ENCODE results near the gene BOD1L1.
"Not testable (repeated sequence)": the region's sequence is repeated elsewhere in the genome, so short reads cannot be mapped to it uniquely, and the experiment has no call there.

BOD1L1 gene

DNA sequence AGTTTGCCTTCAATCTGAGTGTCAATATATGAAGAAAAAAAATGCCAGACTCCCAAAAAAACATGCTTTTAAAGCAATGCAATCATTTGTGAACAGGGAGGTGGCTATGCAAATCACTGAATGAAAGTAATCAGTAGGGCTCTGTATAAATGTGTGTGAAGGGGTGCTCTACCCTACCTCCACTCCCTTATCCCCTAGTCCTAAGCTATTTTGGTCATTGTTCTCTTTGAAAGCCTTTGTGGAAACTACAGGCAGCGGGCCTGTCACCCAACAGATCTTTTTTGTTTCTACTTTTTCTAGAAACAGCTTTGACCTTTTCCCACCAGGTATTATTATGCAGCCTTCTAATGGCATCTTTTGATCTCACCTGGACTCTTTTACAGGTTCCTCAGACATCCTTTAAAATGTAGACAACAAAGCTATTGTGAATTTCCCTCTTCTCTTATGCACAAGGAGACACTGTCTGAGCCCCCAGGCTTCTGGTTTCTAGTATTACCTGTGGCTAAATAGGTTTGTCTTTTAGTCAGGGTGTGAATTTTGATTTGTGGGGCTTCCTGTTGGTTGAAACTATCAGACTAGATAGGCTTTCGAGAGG is 9.2 kb downstream of the BOD1L1 start:
- FAIRE-seq: no peak

DNA sequence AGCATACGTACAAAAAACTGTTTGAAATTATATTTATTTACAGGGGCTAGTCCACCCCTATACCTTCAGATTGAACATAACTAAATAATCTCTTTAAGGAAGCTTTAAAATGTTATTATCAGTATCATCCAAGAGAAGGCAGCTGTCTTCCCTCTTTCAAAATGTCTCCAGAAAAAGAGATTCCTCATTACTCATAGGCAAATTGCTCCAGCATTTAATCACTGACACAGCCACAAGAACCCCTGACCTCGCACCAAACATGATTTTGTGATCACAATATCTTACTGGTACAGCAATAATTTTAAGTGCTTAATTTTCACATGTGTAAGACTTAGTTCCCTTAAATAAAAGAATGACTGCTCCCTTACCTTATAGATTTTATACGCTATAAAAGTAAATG is 9.7 kb downstream of the BOD1L1 start:
- FAIRE-seq: no peak

DNA sequence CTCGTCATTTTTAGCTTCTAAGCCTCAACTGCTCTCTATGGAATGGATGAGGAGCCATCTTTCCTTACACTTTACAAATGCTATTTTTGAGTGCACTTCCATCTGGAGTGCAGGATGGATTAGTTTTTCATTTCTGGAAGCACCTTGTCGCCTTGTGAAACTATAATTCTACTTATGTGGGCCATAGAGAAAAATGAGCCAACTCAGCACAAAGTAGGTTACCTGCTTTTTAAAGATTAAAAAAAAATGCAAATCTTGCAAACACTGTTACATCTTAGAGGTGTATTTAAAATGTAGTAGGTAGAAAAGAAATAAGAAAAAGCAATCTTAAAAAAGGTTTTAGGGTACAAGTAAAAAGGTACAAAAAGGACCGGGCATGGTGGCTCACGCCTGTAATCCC is 10.9 kb downstream of the BOD1L1 start:
- FAIRE-seq: no peak

DNA sequence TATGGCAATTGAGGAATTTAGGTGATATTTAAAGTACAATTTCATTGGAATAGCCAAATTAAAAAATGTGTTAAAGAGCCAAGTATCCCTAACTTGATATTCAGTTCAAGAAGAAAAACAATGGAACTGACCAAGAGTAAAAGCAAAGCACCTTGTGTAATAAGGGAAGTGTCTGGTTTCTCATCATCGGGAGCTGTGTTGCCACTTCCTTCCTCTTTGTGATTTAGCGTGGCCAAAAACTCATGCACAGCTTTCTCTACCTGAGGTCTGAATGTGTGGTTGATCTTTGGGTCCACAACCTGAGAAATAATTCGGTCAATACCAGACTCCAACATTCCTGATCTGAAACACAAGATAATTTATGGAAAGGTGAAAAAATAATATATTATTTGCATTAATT is 12.4 kb downstream of the BOD1L1 start:
- FAIRE-seq: no peak

DNA sequence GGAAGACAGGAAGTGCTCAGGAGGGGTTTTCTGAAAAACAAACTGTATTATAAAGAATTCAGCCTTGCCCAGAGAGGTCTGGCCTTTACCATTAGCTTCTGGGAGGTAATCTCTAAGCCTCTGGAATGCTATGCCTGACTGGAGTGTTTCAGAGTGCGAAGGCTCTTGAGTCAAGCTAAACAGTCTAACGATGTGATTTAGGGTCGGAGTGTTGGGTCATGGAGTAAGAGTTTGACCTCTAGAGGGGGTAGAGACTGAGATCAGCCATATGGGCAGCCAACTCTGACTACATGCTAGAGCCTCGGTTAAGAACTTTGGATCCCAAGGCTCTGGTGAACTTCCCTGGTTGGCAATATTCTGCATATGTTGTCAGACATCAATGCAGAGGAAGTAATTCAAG is 15.0 kb downstream of the BOD1L1 start:
- no peak for FAIRE-seq

DNA sequence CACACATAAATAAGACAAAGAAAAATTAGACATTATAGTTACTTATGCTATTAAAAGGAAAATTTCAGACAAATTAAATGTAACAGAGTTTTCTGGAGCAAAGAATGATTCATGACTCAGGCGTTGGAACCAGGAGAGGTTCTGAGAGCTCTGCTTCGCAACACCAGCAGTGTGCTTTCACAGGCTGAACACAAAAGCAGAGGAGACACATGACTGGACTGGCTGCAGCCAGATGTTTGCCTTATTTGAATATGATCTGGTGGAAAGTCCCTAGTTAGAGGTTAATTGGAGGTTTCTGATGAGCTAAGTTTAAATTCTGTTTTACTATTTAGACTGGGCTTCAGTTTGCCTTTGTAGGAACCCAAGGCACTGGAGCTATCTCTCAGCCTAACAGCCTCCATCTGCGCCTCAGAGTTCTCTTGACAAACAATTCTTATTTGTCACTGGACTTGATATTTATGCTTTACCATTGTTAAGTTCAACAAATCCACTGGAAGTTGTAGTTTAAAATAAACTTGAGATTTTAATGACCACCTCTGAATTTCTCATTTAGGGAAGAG is 16.2 kb downstream of the BOD1L1 start:
- no peak for FAIRE-seq

DNA sequence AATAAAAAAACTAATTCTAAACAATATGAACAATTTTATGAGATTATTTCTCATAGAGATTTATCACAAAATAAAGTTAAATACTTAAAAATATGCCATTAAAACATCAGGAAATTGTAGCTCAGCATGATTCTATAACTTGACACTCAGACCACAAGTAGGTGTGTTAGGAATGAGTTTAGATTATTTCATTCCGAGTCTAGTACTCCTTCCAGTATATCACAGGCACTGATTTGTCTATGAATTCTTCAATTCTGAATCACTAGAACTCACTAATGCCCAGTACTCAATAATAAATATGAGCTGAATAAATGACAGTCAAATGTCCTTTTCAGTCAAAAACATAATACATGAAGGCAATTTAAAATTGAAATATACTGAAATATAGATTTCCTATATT is 22.2 kb downstream of the BOD1L1 start:
- no peak for FAIRE-seq

DNA sequence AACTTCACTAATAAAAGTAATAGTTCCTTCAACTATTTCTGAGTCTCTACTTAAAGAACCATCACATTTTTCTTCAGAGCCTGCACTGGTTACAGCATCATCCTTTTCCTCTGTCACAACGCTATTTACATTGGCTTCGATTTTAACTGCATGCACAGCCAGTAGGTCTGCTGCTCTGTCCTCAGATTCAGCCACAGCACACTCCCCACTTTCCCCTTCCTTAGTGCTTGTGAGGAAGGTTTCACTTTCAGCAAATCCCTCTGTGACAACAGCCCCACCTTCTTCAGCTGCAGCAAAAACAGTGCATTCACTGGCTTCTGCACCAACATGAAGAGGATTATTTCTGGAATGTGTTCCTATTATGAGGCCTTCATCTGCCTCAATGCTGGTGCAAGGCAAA is 25.7 kb downstream of the BOD1L1 start:
- FAIRE-seq: no peak

DNA sequence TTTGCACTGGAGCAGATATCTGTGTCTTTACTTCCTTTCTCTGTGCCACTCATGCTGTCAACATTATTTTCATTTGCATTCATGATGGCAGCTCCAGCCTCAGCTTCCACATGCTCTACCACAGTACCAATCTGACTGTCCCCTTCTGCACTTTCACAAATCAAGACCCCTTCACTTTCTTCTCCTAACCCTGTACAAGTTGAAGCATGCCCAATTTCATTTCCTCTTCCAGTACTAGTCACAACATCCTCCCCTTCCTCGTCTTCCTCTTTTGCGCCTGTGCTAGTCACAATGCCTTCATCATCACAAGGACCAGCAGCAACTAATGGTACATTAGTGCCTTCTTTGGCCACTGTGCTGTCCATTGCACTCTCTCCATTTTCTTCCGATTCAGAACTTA is 26.5 kb downstream of the BOD1L1 start:
- no peak for FAIRE-seq

DNA sequence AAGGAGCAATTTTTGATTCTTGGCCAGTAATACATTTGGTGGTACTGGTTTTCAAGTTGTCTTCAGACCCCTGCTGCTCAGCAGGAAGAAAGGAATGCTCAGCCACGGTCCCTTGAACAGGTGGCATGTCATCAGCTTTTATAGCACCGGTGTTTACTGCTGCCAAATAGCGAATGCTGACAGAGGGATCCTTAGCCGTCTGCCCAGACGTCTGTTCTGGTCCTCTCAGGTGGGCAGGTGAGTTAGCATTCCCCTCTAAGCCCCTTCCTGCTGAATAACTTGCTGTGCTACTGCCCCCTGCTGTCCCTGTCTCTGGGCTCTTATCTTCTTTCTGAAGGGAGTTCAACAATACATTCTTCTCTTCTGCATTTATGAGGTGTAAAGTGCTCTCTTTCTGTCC is 28.4 kb downstream of the BOD1L1 start:
- FAIRE-seq: no peak

DNA sequence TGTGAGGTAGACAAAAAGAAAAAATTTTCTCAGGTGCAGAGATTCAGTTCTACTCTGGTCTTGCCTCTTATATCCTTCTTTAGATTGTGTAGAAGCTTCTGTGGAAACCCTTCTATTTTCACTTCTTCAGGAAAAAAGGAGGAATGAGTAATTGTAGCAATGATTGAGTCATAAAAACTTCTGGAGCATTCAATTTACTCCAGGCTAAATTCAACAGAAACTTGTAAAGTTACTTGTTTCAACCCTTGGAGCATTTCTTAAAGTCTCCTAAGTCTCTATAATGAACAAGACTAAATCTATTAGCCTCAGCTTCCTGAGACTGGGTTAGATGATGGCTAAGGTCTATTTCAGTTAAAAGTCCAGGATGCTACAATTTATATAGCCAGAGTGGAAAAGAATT is 29.9 kb downstream of the BOD1L1 start:
- FAIRE-seq: no peak

DNA sequence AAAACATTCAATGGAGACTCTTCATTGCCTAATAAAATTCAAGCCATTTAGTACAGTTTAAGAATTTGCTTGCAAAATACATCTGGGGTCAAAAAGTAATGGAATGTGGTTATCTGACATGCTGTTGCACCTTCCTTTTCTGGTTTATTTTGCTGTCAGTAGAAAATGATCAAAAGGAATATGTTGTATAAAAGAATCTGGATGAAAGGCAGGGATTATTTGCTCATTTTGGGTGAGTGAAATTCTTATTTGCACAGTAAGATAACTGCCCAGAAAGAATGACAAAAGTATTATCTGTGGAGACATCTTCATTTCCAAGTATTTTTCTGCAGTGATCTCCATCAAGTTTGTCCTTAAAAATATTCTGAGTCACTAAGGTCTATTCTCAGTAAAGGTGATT is 30.4 kb downstream of the BOD1L1 start:
- FAIRE-seq: no peak

DNA sequence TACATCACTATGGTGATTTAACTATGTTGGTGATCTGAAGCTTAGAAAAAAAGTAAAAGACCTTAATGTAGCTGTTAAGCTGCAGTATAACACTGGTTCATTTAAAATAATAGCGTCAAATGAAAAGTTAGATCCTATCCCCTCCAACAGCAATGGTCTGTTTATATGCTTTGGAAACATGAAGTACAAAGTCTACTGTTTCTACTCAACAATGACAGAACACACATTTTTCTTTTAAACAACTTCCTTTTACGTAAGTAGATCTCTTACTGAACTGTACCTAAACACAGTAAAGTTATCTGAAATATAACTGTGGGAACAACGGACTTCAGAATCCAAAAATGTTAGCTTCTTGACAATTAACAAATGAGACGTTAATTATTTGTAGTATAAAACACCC is 35.3 kb downstream of the BOD1L1 start:
- no peak for FAIRE-seq

DNA sequence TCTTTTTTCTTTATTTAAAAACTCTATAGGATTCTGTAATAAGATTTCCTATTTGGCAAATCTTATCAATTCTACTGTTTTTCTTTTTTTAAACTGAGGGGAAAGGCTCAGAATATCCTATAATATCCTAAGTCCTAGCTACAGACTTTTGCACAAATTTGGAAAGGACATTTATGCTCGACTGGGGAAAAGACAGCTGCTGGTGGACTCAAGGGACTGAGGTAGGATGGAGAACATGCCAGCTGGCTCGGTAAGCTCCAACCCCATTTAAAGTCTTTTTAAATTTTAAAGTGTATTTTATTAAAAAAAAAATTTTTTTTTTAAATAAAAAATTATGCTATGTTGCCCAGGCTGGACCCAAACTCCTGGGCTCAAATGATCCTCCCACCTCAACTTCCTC is 36.8 kb downstream of the BOD1L1 start:
- no peak for FAIRE-seq

DNA sequence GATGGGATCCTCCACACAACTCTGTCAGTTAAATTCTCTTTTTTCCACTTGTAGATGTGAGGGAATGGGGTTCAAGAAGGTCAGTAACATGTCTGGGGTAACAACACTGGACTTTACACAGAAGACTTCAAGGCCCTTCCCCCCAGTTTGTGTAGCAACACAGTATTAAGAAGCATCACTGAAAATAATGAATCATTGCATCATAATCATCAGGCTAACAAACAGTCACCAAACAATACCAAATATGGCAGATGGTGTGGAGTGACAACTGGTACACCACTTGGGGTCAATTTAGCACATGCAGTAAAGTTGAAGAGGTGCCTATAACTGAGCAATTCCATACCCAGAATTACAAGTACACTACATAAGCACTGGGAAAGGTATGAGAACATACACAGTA is 38.6 kb downstream of the BOD1L1 start:
- no peak for FAIRE-seq

DNA sequence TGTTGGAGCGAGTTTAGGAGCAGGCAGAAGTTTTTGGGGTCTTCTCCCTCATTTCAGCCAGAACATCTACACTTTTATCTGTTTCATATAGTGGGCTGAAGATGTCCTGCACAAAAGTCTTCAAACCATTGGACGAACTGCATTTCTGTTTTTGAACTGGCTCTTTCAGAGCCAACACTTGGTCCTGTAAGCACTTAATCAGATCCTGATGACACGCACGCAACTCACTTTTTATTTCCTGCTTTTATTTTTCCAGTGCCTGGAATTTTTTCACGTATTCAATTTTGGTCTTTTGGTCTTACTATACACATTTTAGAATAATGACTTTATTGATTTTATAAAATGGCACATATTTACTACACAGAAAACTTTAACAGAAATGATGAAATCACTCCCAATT is 43.0 kb downstream of the BOD1L1 start:
- FAIRE-seq: no peak

DNA sequence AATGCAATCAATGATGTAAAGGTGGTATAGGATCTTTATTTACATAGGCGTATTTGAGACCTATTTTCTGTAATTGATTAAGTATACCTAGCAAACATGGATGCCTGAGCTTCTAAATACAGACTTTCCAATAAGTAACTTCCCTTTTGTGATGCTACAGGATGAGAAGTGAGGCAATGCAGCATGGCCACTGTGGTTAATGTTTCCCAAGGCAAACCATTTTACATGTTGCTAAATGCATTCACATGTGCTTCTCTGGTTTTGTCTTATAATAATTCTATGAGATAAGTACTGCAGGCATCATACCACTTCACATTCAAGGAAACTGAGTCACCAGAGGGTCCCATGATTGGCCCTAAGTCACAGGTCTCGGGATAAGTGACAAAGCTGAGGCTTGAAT is 47.5 kb downstream of the BOD1L1 start:
- FAIRE-seq: no peak

DNA sequence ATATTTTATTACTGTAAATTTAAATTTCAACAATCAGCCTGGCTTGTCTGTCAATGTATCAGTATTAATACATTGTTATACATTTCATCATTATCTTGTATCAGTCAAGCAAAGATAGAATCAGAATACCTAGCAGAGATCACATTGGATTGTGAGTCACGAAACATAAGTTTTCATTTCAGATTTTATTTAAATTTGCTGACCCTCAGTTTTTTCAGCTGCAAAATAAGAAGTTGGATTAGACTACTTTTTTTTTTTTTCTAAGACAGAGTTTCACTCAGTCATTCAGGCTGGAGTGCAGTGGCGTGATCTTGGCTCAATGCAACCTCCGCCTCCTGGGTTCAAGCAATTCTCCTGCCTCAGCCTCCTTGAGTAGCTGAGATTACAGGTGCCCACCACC is 49.9 kb downstream of the BOD1L1 start:
- FAIRE-seq: no peak

DNA sequence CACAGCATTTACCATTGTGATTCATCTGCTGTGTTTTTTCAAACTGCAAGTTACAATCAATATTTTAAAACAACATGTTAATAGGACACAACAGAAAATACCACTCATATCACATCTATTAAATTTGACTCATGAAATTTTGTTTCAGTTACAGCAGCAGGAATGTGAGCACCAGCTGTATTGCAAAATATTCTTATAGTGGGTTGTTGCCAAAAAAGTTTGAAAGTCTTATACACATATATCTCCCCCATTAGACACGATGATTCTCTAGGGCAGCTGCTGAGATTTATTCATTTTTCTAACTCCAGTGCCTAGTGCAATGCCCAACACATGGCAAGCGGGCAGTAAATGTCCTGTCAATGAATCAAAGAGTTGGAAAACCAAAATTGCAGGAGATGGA is 56.6 kb downstream of the BOD1L1 start:
- no peak for FAIRE-seq

DNA sequence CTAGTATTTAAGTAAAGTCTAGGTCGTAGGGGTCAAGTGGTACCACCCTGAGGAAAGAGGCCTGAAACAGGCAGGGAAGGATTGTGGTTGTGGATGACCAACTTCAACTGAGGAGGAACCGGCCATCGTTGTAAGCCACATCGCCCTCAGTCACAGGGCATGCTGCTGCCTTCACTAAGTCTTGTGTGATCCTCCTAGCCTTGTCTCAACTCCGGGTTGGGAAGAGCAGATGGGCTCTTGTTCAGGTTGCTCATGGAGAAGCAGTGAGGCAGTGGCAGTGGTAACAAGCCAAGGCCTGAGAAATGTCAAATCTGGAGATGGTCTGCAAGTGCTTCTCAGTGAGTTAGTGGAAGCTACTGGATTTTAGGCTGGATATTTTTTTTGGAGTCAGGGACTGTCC is 60.4 kb downstream of the BOD1L1 start:
- no peak for FAIRE-seq

DNA sequence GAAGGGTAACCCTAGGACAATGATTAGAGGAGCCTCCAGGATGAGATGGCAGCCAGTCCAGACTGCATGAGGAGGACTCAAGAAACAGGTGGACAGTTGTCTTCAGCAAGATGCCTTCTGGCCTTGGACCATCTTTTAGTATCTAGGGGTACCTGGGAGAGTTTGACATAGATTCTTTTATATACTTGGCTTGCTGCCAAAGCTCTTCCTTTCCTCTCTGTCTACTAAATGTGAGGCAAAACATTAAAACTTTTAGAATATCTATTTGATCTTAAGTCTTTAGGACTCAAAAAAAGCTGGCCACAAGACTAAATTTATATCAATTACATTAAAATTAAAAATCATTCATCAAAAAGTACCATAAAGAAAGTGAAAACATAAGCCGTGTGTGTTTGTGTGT is 64.6 kb downstream of the BOD1L1 start:
- FAIRE-seq: no peak

DNA sequence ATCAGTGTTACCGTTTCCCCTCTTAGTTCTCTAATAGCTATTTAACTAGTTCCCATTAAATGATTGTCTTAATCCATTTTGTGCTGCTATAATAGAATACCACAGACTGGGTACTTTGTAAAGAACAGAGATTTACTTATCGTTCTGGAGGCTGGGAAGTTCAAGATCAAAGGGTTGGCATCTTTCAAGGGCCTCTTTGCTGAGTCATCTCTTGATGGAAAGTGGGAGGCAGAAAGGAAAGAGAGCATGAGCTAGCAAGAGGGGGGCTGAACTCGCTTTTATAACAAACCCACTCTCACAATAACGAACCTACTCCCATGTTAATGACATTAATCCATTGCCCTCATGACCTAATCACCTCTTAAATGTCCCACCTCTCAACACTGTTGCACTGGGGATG is 65.9 kb downstream of the BOD1L1 start:
- no peak for FAIRE-seq

DNA sequence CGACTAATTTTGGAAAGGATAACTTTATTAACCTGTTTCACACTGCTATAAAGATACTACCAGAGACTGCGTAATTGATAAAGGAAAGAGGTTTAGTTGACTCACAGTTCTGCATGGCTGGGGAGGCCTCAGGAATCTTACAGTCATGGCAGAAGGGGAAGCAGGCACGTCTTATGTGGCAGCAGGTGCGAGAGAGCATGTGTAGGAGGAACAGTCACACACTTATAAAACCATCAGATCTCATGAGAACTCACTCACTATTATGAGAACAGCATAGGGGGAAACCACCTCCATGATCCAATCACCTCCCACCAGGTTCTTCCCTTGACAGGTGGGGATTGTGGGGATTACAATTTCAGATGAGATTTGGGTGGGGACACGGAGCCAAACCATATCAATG is 67.4 kb downstream of the BOD1L1 start:
- FAIRE-seq: not testable (repeated sequence)

DNA sequence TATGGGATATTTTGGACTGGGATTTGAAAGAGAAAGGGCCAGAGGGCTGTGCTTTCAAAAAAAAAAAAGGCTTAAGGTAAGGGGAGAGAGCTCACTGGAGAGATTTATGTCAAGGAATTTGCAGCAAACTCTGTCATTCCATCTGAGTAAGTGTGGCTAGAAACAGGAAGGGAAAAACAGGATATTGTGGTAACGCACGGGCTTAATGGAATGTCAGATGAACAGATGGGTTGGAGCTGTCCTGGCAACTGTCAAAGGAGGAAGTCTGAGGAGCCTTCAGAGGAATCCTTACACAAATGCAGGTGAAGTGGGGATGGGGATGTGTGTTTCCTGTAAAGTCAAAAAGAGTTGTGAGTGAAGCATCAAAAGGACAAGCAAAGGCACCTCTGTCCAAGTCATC is 68.1 kb downstream of the BOD1L1 start:
- no peak for FAIRE-seq

DNA sequence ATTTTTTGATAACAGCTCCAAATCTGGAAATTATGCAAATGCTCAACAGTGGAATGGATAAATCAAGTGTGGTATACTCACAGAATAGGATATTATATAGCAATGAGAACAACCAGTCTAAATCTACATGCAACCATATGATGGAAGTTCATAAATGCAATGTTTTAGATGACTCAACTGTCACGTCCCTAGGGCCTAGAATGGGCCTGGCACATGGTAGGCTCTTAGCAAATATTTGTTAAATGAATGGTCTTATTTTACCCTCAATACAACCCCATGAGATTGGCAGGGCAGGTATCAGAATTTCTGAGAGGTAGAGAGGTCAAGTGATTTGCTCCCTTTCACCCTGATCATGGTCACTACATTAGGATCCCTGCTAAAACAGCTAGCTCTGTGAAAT is 68.6 kb downstream of the BOD1L1 start:
- FAIRE-seq: no peak

DNA sequence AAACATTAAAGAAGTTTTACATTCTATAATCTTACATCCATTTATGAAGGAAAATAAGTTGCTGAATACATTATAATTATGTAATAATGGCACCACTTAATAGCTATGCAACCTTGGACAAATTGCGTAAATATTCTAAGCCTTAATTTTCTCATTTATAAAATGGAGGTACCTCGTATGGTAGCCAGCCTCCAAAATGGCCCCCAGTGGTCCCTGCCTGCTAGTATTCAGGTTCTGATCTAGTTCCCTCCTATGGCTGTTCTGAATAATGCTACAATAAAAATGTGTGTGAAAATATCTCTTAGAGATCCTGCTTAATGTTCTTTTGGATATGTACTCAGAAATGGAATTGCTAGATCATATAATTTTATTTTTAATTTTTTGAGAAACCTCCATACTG is 72.2 kb downstream of the BOD1L1 start:
- FAIRE-seq: no peak

Data from endometrium (tissue), 2 donors.